ENCODE data around the gene WASL.

WASL gene

GRCh38 chr7:123687727-123688126 lies 61.1 kb downstream of the WASL start:
- no peak for DNase-seq

DNA sequence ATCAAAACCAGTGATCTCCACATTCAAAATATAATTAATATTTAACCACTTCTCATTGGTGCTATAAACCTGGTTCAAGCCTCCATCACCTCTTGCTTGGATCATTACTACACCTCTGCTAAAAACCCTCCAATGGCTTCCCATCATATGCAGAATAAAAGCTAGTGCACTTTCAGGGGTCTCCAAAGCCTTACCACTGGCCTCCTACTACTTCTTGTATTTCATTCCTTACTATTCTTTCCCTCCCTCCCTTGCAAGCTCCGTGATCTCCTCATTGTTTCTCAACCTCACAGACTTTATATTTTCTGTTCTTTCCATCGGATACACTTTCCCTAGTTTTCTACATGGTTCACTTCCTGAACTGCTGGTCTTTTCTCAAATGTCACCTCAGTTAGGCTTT lies 61.6 kb downstream of the WASL start:
- DNase-seq, result no peak

DNA sequence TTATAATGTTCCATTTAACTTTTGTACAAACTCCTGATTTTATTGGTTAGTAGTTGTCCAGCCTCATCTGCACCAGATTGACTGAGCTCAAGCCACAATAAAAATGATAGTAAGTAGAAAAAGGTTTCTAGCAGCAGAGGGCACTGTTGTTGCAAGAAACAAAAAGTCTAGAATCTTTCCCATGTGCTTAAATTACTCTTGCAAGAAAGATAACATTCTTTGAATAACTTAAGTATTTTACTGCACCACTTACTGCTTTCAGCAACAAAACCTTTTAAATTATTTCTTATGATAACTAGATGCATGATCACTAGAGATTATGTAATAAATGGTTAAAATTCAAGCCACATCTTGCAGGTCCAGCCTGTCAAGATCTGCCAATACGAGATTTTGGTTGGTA lies 66.1 kb downstream of the WASL start:
- DNase-seq, result no peak

DNA sequence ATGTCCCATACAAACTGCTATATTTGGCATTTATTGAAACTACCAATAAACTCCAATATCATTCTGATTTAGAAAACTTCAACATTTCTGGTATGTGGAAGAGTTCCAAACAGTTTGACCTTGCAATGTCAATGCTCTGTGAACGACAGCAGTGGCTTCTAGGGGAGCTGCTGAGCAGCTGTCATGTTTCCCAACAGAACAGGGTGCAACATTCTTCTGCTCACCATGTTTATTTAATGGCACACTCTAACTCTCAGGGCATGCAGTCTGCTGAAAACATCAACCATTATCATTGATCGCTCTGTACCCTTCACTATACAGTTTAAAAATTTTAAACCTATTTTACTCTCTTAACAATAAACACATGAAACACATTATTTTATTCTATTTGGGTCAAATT lies 67.2 kb downstream of the WASL start:
- no peak for DNase-seq

DNA sequence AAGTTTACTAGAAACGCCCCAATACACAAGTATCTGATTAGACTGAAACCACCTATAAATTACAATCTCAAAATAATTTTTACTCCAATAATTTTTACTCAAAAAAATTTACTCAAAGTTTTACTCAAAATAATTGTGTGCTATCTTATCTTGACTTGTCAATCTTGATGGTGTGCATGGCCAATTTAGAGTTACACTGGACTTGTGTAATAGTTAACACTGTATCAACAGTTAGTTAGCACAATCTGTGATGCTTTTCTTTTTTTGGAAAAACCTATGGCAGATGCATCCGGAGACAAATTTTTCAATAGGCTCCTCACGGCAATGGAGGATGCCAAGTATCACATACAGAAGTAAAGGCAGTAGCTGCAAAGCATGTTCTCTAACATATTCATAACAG lies 68.2 kb downstream of the WASL start:
- no peak for DNase-seq

- DNase-seq, result no peak
Observed at GRCh38 chr7:123679614-123680013, 69.2 kb downstream of the WASL start.

DNA sequence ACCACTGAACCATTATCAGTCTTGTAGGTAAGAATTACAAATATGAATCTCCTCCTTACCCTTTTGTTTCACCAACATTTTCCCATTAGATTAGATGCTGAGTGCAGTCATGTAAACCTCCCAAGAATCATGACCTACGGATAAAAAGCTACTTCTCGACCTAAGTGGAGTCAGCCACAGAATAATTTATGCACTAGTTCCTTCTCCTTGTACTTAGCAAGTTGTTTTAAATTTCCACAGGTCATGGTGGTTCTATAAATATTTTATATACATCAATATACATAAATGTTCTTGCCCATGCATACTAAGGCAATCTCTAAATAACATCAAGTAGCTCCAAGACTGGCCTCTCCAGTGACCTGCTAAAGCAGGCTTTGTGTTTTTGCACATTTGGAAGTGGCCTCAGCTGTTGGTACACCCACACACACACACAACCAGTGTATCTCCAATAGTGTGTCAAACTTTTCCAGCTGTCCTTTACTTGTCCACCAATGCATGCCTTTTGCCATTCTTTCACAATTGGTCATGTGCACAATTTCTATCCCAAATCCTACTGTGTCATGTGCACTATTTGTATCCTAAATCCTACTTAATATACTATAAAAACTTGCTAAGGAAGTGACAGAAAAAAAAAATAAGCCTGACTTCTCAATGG lies 71.6 kb downstream of the WASL start:
- DNase-seq, result no peak

- DNase-seq, result no peak
Observed at GRCh38 chr7:123675181-123675473, 73.7 kb downstream of the WASL start.

DNA sequence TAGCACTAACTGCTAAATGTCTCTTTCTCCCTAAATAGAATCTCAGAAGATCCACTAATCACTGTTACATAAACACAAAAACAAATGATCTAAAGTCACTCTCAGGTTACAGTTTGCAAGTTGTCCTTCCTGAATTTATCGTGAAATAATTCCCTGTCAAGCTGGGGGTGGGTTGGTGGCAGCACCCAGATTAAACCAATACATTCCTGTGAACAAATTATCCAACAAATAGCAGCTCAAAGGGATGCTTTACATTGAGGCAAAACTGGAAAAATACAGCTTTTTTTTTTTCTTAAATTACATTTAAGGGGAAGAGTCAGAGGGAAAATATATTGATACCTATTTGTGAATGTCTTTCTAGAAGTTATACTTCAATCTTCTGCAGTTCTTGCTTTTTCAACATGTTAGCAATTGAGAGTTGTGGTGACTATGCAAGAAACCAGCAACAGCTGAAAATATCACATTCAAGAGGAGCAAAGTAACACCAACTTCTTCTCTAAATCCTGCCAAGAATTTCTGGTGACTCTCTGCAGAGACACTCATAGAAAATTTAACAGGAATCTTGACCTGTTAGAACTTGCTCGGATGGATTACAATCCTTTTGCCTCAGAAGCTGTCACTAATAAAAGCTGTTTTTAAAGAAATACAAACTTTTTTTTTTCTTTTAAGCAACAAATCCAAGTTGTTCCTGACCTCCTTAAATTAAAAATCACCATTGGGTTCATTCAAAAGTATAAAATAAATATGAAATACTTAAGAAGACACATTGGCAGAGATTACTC lies 74.2 kb downstream of the WASL start:
- DNase-seq, result no peak

GRCh38 chr7:123673752-123674398 lies 74.9 kb downstream of the WASL start:
- no peak for DNase-seq

DNA sequence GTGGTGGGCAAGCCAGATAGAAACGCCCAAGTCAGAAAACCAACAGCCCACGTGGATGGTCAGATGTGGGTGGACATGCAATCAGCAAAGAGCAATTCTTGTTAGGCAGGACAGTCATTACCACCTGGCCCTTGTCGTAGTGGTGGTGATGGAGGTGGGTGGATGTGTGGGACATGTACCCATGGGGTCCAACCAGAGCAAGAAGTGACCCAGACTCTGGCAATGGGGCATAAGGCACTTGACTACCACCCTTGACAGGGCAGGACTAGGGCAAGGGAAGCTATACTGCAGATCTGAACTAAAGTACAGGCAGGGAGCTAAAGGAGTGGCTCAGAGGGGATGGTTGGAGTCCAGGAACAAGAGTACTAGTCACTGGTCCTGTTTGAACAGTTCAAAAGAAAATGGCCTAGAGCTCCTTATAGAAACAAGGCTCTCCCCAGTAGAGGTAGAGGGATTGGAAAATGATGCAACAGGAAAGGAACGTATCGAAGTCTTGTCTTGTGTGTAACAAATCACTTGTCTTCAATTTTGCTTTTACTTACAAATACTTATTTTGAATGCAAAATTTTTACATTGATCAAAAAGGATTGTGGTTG lies 75.6 kb downstream of the WASL start:
- DNase-seq, result no peak

GRCh38 chr7:123669485-123669884 lies 79.3 kb downstream of the WASL start:
- DNase-seq, result no peak

DNA sequence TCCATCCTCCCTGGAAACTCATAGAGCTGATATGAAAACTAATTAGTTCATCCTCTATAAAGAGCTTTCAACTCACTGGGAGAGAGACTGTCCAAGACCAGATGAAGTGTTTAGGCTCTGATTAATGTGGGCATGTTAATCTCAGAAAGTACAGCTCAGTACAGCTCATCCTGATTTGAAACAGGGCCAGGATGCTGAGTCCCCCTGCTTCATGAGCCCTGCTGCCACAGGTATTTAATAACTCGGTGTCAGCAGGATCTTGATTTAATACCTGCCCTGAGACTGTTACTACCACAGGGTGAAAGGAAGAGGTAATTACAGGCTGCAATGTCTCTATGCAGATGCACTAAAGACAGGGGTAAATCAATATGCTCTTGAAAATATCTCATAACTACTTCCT lies 82.3 kb downstream of the WASL start:
- no peak for DNase-seq

DNA sequence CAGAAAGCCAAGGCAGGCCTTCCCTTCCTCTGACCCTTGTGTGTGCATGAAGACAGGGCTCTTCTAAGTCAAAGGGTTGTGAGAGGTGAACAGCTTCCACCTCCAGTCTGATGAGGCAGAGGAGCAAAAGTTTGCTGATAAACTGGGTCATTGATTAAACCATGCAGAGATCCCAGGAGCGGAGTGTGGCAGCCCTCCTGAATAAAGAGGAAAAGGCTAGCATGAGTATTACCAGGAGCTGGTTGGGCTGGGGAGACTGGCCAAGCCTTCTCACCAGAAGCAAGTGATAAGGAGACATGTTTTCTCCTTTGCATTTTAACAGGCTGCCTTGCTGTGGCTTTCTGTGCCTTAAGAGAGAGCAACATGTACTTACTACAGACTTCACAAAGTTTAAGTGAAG lies 82.9 kb downstream of the WASL start:
- DNase-seq, result no peak

- no peak for DNase-seq
Observed at GRCh38 chr7:123665157-123665556, 83.6 kb downstream of the WASL start.

GRCh38 chr7:123663200-123663599 lies 85.6 kb downstream of the WASL start:
- DNase-seq, result no peak

- no peak for DNase-seq
Observed at GRCh38 chr7:123662755-123663154, 86.0 kb downstream of the WASL start.

DNA sequence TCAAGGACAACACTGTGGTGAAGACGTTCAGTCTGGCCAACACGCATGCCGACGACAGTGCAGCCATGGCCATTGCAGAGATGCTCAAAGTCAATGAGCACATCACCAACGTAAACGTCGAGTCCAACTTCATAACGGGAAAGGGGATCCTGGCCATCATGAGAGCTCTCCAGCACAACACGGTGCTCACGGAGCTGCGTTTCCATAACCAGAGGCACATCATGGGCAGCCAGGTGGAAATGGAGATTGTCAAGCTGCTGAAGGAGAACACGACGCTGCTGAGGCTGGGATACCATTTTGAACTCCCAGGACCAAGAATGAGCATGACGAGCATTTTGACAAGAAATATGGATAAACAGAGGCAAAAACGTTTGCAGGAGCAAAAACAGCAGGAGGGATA lies 86.5 kb downstream of the WASL start:
- no peak for DNase-seq

GRCh38 chr7:123661765-123662164 lies 87.0 kb downstream of the WASL start:
- no peak for DNase-seq

DNA sequence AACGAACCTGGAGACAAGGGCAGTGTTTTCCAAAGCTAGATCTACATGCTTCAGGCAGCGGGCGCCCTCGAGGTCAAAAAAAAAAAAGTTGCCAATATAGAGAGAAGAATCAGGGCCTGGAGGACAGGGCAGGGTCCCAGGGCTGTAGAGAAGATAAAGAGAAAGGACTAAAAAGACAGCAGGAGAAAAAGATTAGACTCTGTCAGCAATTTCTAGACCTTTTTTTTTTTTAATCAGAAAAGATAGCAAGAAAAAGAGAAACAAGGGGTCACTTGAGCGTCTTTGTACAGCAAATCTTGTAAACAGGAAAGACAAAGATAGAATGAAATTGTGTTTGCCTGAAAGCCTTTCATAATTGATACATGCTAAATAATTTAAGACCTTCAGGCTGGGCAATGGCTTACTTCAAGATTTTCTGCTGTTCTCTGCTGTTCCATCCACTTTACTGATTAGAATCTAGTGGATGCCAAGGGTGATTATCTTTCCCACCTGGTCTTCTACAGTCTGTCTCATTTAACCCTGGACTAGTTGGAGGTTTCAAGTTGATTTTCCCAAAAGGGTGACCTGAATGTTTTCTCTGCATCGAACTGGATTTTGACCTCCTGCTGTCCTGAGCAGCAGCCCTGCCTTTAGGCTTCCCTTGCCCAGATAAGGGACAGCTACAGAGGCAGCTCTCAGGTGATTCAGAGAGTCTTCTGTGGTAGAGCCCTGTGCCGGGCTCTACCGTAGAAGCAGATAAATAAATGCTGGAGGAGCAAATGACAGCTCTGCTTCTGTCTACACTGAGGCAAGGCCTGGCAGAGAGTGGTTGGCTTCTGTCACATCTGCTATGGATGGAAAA lies 88.1 kb downstream of the WASL start:
- no peak for DNase-seq

- DNase-seq, result no peak
Observed at GRCh38 chr7:123658023-123658422, 90.8 kb downstream of the WASL start.

DNA sequence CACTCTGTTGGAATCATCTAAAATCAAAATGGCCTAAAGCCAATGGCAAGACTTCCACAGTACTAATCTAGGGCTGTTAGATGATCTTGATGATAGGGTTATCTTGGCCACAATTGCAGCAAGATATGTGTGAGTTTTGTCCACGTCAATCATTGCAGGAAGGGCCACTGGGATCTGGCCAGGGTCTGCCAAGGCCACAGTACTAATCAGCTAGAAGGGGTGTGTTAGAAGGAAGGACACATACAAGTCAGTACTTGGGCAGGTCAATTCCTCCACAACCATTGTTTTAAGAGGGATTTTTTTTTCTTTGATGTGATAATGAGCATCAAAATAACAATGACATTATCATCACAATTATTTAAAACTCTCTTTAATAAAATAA lies 91.5 kb downstream of the WASL start:
- DNase-seq, result no peak

Measured in T1000 (cell line).